ES-I3 (cell line): ENCODE measurements around the gene RAB14.

ENCODE experiments used
- H3K36me3 ChIP-seq: 2 replicates; pipeline ENCODE4 v1.6.1; 2013; ENCODE audit warnings: mild to moderate bottlenecking, low read length, control low read depth, moderate library complexity; ENCODE audit not compliant: insufficient read depth
- H3K4me1 ChIP-seq: 2 replicates; pipeline ENCODE4 v1.6.1; 2013; ENCODE audit warnings: mild to moderate bottlenecking, control low read depth, low read length; ENCODE audit not compliant: insufficient read depth
- H3K9ac ChIP-seq: 2 replicates; pipeline ENCODE4 v1.6.1; 2013; ENCODE audit warnings: low read depth, mild to moderate bottlenecking, low read length, moderate library complexity
- H3K9me3 ChIP-seq: 2 replicates; pipeline ENCODE4 v1.6.1; 2013; ENCODE audit warnings: mild to moderate bottlenecking, low read length, moderate library complexity; ENCODE audit not compliant: control insufficient read depth, insufficient read depth

Gene RAB14

GRCh38 chr9:121172726-121173487 lies 28.8 kb downstream of the RAB14 start:
- Histone ChIP-seq H3K9me3 (no peaks in the 10 kb centered on the region), H3K9ac (no peak overlapping the region), H3K36me3 (peaks cover 5% of the 10 kb centered on the region), H3K4me1 (no peaks in the 10 kb centered on the region)

GRCh38 chr9:121171236-121171635 lies 30.4 kb downstream of the RAB14 start:
- Histone ChIP-seq H3K9me3 (no peaks in the 10 kb centered on the region), H3K36me3 (peaks cover 9% of the 10 kb centered on the region)

GRCh38 chr9:121169094-121169601 lies 32.5 kb downstream of the RAB14 start:
- no peak overlapping the region for H3K9ac ChIP-seq
- H3K9me3 ChIP-seq = no peaks in the 10 kb centered on the region
- H3K36me3 ChIP-seq = peaks cover 9% of the 10 kb centered on the region
- H3K4me1 ChIP-seq = no peaks in the 10 kb centered on the region

More at GRCh38 chr9:121171236-121171635, 30.4 kb downstream of the RAB14 start:
- Histone ChIP-seq H3K4me1 (no peaks in the 10 kb centered on the region), H3K9ac (no peak overlapping the region)

GRCh38 chr9:121168052-121168451 lies 33.6 kb downstream of the RAB14 start:
- H3K9ac ChIP-seq = no peak overlapping the region
- H3K4me1 ChIP-seq = no peaks in the 10 kb centered on the region
- peaks cover 9% of the 10 kb centered on the region for H3K36me3 ChIP-seq
- no peaks in the 10 kb centered on the region for H3K9me3 ChIP-seq

- H3K4me1 ChIP-seq = no peaks in the 10 kb centered on the region
- 0 out of 2 replicates have a peak, but pooled peaks cover 3% of the 10 kb centered on the region for H3K36me3 ChIP-seq
- H3K9me3 ChIP-seq = no peaks in the 10 kb centered on the region
- no peak overlapping the region for H3K9ac ChIP-seq
Measured at GRCh38 chr9:121160025-121160424, 41.6 kb downstream of the RAB14 start.

GRCh38 chr9:121157939-121158338 lies 43.7 kb downstream of the RAB14 start:
- Histone ChIP-seq H3K9me3 (no peaks in the 10 kb centered on the region), H3K9ac (no peak overlapping the region), H3K4me1 (no peaks in the 10 kb centered on the region), H3K36me3 (0 out of 2 replicates have a peak, but pooled peaks cover 3% of the 10 kb centered on the region)

- Histone ChIP-seq H3K4me1 (no peaks in the 10 kb centered on the region), H3K9me3 (no peaks in the 10 kb centered on the region), H3K9ac (no peak overlapping the region), H3K36me3 (0 out of 2 replicates have a peak, but pooled peaks cover 3% of the 10 kb centered on the region)
Measured at GRCh38 chr9:121156263-121156731, 45.4 kb downstream of the RAB14 start.

- Histone ChIP-seq H3K9ac (no peak overlapping the region), H3K9me3 (no peaks in the 10 kb centered on the region), H3K4me1 (no peaks in the 10 kb centered on the region), H3K36me3 (0 out of 2 replicates have a peak, but pooled peaks cover 3% of the 10 kb centered on the region)
Measured at GRCh38 chr9:121154782-121155181, 46.9 kb downstream of the RAB14 start.

GRCh38 chr9:121153642-121154041 lies 48.0 kb downstream of the RAB14 start:
- H3K9ac ChIP-seq = no peak overlapping the region
- H3K4me1 ChIP-seq = no peaks in the 10 kb centered on the region
- no peaks in the 10 kb centered on the region for H3K9me3 ChIP-seq
- no peaks in the 10 kb centered on the region for H3K36me3 ChIP-seq

- H3K9me3 ChIP-seq = no peaks in the 10 kb centered on the region
- H3K4me1 ChIP-seq = no peaks in the 10 kb centered on the region
- H3K36me3 ChIP-seq = no peaks in the 10 kb centered on the region
- H3K9ac ChIP-seq = no peak overlapping the region
Measured at GRCh38 chr9:121150188-121150587, 51.5 kb downstream of the RAB14 start.

GRCh38 chr9:121144482-121144881 lies 57.2 kb downstream of the RAB14 start:
- peaks cover 9% of the 10 kb centered on the region; the same call in 1 of the 2 replicates for H3K4me1 ChIP-seq
- H3K36me3 ChIP-seq = peaks cover 5% of the 10 kb centered on the region; the same call in 1 of the 2 replicates
- H3K9ac ChIP-seq = no peak overlapping the region
- no peaks in the 10 kb centered on the region for H3K9me3 ChIP-seq

- H3K9me3 ChIP-seq = no peaks in the 10 kb centered on the region
- peaks cover 9% of the 10 kb centered on the region; the same call in 1 of the 2 replicates for H3K4me1 ChIP-seq
- peaks cover 5% of the 10 kb centered on the region; the same call in 1 of the 2 replicates for H3K36me3 ChIP-seq
- H3K9ac ChIP-seq = no peak overlapping the region
Measured at GRCh38 chr9:121143771-121144170, 57.9 kb downstream of the RAB14 start.

GRCh38 chr9:121141706-121142105 lies 60.0 kb downstream of the RAB14 start:
- peaks cover 5% of the 10 kb centered on the region; the same call in 1 of the 2 replicates for H3K36me3 ChIP-seq
- H3K4me1 ChIP-seq = peaks cover 9% of the 10 kb centered on the region; the same call in 1 of the 2 replicates
- H3K9me3 ChIP-seq = no peaks in the 10 kb centered on the region
- H3K9ac ChIP-seq = no peak overlapping the region

GRCh38 chr9:121141306-121141705 lies 60.4 kb downstream of the RAB14 start:
- peaks cover 5% of the 10 kb centered on the region; the same call in 1 of the 2 replicates for H3K36me3 ChIP-seq
- H3K9ac ChIP-seq = no peak overlapping the region

GRCh38 chr9:121140162-121140561 lies 61.5 kb downstream of the RAB14 start:
- Histone ChIP-seq H3K9me3 (no peaks in the 10 kb centered on the region), H3K9ac (no peak overlapping the region), H3K4me1 (peaks cover 9% of the 10 kb centered on the region; the same call in 1 of the 2 replicates), H3K36me3 (peaks cover 5% of the 10 kb centered on the region; the same call in 1 of the 2 replicates)

More at GRCh38 chr9:121141306-121141705, 60.4 kb downstream of the RAB14 start:
- Histone ChIP-seq H3K4me1 (peaks cover 9% of the 10 kb centered on the region; the same call in 1 of the 2 replicates), H3K9me3 (no peaks in the 10 kb centered on the region)
